HG03439 (cell line): ENCODE measurements around the gene CCDC27.
"Not testable (repeated sequence)": the region's sequence is repeated elsewhere in the genome, so short reads cannot be mapped to it uniquely, and the experiment has no call there.

Source experiments
- ATAC-seq: cut with Tn5 transposase; IDR thresholded peaks from one replicate; pipeline ENCODE4 v1.9.1; 2021; ENCODE audit warnings: mild to moderate bottlenecking, moderate library complexity; ENCODE audit not compliant: unreplicated experiment

The CCDC27 gene

GRCh38 chr1:3788756-3789420, 36.6 kb downstream of the CCDC27 start:
- ATAC-seq: no peak

DNA sequence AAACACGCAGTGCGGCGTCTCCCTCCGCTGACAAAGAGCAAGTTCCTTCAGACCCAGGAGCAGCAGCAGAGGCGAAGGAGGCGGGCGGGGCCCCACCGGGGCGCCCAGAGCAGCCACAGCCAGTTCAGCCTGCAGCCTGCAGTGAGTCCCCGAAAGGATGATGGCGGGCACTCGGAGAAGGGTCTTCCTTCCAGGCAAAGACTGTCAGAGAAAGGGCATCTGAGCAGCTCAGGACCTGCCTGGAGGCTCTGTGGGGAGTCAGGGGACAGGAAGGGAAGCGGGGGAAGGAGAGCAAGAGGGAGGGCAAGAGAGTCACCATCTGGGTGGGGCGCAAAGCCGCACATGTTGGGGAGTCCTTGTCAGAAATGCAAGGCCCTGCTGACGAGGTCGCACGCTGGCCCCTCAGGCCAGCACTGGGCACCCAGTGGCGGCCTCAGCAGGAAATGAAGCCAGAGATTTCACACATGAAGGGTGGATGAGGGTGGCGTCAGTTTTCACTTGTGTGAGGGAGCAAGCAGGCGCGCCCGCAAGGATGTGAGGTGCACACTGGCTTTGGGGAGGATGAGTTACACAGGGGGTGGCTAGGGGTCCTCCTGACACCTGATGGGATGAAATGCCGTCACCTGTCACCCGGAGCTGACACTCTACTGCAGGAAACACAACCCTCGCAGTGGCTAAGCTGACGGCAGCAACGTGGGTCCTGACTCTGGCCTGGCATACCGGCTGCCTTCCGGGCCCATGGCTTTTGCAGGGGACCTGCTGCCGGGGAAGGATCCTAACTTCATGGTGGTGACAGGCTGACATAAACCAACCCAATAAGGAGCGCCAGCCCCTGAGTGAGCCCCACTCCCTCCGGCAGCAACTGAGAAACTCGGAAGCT, 37.4 kb downstream of the CCDC27 start:
- no peak for ATAC-seq

DNA sequence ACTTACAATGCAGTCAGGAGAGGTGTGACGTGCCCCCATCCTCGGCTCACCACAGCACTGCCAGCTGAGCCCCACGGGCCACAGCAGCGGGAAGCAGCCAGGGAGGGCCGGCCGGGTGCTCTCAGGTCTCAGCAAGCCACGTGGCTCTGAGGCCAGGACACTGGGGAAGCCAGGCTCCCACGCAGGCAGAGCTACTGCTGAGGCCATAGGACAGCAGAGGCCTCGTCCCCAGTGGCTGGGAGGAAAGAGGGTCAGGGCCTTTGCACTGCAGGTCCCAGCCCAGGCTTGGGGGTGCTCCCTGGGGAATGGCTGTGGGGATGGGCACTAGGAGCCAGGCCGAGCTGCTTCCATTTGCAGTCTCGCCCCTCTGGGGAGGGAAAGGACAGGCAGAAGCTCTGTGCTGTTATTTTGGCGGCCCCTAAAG, 38.3 kb downstream of the CCDC27 start:
- no peak for ATAC-seq

- no peak for ATAC-seq
Observed at GRCh38 chr1:3790952-3791351, 38.7 kb downstream of the CCDC27 start.

- ATAC-seq: peak; percentile 23
Observed at GRCh38 chr1:3795453-3796214, 43.4 kb downstream of the CCDC27 start.

DNA sequence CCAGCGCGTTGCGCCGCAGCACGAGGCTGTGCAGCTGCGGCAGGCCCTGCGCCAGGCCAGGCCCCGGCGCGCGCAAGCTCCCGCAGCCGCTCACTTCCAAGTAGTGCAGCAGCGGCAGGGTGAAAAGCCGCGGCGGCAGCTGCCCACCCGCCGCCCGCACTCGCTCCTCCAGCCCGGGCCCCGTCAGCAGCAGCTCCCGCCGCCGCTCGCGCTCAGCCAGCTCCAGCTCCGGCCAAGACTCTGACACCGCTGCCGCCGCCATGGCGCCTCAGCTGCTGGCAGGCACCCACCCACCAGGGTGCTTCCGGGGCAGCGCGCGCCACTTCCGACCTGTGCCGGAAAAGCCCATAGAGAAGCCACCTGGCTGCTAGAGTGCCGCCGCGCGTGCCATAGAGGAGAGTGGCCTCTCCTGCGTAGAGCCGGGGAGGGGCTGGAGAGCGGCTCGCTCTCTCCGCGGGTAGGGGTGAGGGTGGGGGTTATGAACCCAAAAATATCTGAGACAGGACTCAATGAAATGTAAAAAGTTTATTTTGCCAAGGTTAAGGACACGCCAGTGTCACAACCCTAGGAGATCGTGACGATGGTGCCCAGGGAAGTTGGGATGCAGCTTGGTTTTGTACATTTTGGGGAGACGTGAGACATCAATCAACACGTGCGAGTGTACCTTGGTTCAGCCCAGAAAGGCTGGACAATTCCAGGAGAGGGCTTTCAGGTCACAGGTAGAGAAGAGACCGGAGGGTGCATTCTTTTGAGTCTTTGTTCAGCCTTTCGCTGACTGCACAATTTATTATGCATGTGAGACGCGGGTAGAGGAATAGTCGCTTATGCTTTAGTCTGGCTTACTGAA, 44.2 kb downstream of the CCDC27 start, which contains the start of gene LRRC47:
Gene LRRC47, minus strand, starts transcription at position 284 of the 847 bp plus-strand sequence. Its CDS starts 22 bp downstream, at position 262.
- ATAC-seq: peak; percentile 89

DNA sequence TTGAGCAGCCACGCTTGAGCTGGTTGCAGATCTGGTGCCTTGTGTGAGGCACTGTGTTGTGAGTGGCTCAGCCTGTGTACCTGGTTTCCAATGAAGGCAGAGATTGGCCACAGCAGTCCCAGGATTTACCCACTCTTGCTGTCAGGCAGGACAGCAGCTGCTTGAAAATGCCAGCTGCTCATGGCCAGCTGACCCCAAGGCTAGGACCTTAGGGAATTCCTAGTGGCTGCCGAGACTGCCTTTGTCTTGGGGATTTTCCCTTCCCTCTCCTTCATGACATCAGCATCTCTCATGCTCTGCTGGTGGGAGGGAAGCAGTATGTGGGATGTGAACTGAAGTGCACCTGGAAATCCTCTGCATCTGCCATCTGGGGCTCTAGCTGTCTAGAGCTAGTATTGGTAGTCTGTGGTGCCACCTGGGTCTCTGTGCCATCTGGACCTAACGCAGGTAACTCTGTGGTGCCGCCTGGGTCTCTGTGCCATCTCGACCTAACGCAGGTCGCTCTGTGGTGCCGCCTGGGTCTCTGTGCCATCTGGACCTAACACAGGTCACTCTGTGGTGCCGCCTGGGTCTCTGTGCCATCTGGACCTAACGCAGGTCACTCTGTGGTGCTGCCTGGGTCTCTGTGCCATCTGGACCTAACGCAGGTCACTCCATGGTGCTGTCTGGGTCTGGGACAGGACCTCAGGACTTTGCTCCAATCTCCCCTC, 47.9 kb downstream of the CCDC27 start:
- no peak for ATAC-seq

DNA sequence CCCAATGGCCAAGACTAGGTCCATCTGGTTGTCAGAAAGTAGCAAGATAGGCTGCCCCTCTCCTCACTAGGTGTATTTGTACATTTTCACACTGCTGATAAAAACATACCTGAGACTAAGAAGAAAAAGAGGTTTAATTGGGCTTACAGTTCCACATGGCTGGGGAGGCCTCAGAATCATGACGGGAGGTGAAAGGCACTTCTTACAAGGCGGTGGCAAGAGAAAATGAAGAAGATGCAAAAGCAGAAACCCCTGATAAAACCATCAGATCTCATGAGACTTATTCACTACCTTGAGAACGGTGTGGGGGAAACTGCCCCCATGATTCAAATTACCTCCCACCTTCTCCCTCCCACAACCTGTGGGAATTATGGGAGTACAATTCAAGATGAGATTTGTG, 48.5 kb downstream of the CCDC27 start:
- not testable (repeated sequence) for ATAC-seq

GRCh38 chr1:3803905-3804626, 51.8 kb downstream of the CCDC27 start:
- ATAC-seq: no peak

- not testable (repeated sequence) for ATAC-seq
Observed at GRCh38 chr1:3804627-3804944, 52.3 kb downstream of the CCDC27 start.

DNA sequence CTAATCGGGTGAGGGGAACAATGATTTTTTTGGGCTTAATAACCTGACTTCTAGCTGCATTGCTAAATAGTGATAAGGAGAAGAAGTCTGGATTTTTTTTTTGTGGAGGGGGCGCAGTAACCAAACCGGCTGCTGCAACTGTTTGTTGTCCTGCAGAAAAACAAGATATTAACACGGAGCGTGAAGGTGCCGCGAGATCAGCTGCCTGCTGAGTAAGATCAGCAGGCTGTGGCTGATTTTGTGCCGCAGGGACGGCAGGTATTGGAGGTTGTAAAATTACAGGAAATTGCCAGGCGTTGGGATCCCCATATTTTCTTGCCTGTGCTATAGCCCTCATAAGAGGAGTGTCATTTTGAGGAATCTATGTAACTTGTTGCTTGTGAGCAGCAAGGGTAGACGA, 52.8 kb downstream of the CCDC27 start:
- ATAC-seq: no peak

DNA sequence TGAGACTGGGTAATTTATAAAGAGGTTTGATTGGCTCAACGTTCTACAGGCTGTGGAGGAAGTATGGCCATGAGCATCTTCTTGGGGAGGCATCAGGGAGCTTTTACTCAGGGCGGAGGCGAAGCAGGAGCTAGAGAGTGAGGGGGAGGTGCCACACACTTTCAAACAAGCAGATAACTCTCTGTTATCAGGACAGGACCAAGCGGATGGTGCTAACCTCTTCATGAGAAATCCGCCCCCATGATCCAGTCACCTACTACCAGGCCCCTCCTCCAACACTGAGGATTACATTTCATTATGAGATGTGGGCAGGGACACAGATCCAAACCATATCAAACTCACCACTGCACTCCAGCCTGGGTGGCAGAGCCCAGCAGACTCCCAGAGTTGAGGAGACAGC, 55.5 kb downstream of the CCDC27 start:
- no peak for ATAC-seq

- no peak for ATAC-seq
Observed at GRCh38 chr1:3809680-3810079, 57.4 kb downstream of the CCDC27 start.

- ATAC-seq: not testable (repeated sequence)
Observed at GRCh38 chr1:3810149-3810761, 58.0 kb downstream of the CCDC27 start.

DNA sequence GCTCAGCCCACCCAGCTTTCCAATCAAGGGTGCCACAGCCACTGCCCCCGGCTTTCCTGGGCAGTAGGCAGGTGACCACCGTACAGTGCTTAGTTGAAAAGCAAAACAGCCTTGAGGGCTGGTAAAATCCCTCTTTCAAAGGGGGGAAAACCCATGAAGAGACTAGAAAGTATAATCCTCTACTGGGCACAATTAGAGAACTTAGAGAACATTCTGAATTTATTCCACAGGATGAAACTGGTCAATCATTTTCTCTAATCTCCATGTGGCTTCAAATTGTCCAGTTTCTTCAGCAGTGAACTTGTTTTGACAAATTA, 59.3 kb downstream of the CCDC27 start:
- ATAC-seq: no peak

- no peak for ATAC-seq
Observed at GRCh38 chr1:3814065-3814464, 61.8 kb downstream of the CCDC27 start.

- no peak for ATAC-seq
Observed at GRCh38 chr1:3814771-3815561, 62.7 kb downstream of the CCDC27 start.
